Left lung (tissue), 10 donors: ENCODE data around the gene PARN. TPM values are rescaled to one million over a fixed set of nuclear protein-coding genes. Genes with fewer than 3 reads are reported as not detected.

Experiments used
- ATAC-seq: fragments of 200-7000 bp; cut with Tn5 transposase; one replicate; pipeline ENCODE4 v1.9.1; 2020; ENCODE audit warnings: moderate library complexity
- DNase-seq, 4 donors: peaks; one replicate each; pipeline ENCODE4 v3.0.0-alpha.2; 2013 to 2020
- H3K27ac ChIP-seq, 2 donors: fragments of 200-600 bp; sonication (generic) in 1 of 2; one replicate each; pipeline versions ENCODE4 v1.5.0 to v1.8.0; 2020 to 2021
- H3K27me3 ChIP-seq, 2 donors: fragments of 200-600 bp; sonication (generic) in 1 of 2; one replicate each; pipeline versions ENCODE4 v1.5.0 to v1.8.0; 2020 to 2021
- H3K36me3 ChIP-seq, 2 donors: fragments of 200-600 bp; sonication (generic) in 1 of 2; one replicate each; pipeline versions ENCODE4 v1.5.0 to v1.8.0; 2020 to 2021
- H3K4me1 ChIP-seq, 2 donors: fragments of 200-600 bp; one replicate each; pipeline ENCODE4 v1.8.0; 2021
- H3K4me3 ChIP-seq, 2 donors: fragments of 200-600 bp; sonication (generic) in 1 of 2; one replicate each; pipeline versions ENCODE4 v1.5.0 to v1.8.0; 2020 to 2021; ENCODE audit warnings: mild to moderate bottlenecking in 1 of 2
- H3K9me3 ChIP-seq, 2 donors: fragments of 200-600 bp; sonication (generic) in 1 of 2; one replicate each; pipeline versions ENCODE4 v1.5.0 to v1.8.0; 2020 to 2021
- intact Hi-C, 2 donors: fragments of 100-400 bp; cut with DNase I; formaldehyde crosslinking; loops; one replicate each; pipeline versions ENCODE4 v1.11.2 to v1.14.2; 2022
- polyA plus RNA-seq, 6 donors: library from polyadenylated mRNA; unstranded; fragments of 120-200 nt; gene quantifications; one replicate each; pipeline ENCODE4 v1.2.1, GENCODE V29; 2013; ENCODE audit not compliant: insufficient read length in 6 of 6
- total RNA-seq, 2 donors: library from RNA; stranded (reverse); fragmentation: NEBNext Ultra II Directional; extraction: Animal tissue kit (Norgen Biotek cat#: 25700); gene quantifications; one replicate each; pipeline ENCODE4 v1.2.1, GENCODE V29; 2021
- TF ChIP-seq, protein P1 (sequence below), 2 donors: fragments of 200-600 bp; sonication (generic) in 1 of 2; IDR thresholded peaks; one replicate each; pipeline versions ENCODE4 v1.5.0 to v1.8.0; 2021; ENCODE audit warnings: antibody characterized with exemption in 2 of 2
- donor health status: DM: no; HTN: yes; CAD: no.
- donor health status: DM: no; HTN: no; CAD: no.

The PARN gene
- total and polyA plus RNA-seq, 8 donors: 26.9 to 37.9 (median 27.7) TPM

DNA sequence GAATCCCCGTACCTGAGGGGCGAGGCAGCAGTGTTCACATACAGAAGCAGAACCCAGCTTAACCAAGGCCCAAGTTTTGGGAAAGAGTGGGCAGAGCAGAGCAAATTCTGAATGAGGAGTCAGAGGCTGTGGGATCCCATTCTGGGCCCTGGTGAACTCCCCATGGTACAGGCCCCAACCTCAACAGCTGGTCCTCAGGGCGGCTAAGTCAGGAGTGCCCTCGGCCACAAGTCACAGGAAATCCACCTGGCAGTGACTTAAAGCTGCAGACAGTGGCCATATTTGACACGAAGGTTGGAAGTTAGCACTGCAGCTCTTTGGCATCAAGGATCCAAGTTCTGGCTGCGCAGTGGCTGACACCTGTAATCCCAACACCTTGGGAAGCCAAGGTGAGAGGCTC lies 237.1 kb downstream of the PARN start:
- Histone ChIP-seq H3K9me3 (no peaks in the 10 kb centered on the region), H3K4me1 (no peaks in the 10 kb centered on the region), H3K27ac (no peak overlapping the region), H3K27me3 (no peaks in the 10 kb centered on the region), H3K36me3 (no peaks in the 10 kb centered on the region), H3K4me3 (no peak overlapping the region)
- TF ChIP-seq, protein P1, sequence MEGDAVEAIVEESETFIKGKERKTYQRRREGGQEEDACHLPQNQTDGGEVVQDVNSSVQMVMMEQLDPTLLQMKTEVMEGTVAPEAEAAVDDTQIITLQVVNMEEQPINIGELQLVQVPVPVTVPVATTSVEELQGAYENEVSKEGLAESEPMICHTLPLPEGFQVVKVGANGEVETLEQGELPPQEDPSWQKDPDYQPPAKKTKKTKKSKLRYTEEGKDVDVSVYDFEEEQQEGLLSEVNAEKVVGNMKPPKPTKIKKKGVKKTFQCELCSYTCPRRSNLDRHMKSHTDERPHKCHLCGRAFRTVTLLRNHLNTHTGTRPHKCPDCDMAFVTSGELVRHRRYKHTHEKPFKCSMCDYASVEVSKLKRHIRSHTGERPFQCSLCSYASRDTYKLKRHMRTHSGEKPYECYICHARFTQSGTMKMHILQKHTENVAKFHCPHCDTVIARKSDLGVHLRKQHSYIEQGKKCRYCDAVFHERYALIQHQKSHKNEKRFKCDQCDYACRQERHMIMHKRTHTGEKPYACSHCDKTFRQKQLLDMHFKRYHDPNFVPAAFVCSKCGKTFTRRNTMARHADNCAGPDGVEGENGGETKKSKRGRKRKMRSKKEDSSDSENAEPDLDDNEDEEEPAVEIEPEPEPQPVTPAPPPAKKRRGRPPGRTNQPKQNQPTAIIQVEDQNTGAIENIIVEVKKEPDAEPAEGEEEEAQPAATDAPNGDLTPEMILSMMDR (IDR thresholded peaks at IDR 0.05): no peak
- intact Hi-C loops: no loop called here
- ATAC-seq (no peak), DNase-seq (peak in 1 of 4 donors; percentile 18)

DNA sequence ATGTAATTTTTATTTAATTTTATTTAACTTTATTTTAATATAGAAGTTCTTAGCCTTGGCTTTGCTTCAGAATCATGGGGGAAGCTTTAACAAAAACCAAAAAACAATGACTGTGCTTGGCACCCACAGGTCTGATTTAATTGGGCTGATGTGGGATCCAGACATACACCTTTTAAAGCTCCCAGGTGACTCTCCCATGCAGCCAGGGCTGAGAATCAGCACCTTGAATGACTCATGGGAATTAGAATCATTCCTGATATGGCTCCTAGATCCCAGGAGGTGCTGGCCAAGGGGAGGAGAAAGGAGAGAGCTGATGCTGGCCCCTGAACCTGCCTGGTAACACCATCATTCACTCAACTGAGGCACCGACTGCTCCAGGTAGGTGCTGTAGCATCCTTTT lies 240.7 kb downstream of the PARN start:
- Histone ChIP-seq H3K4me3 (no peak overlapping the region), H3K9me3 (no peaks in the 10 kb centered on the region), H3K36me3 (no peaks in the 10 kb centered on the region), H3K27me3 (no peaks in the 10 kb centered on the region), H3K4me1 (no peaks in the 10 kb centered on the region), H3K27ac (no peak overlapping the region)
- TF ChIP-seq, protein P1 (IDR thresholded peaks at IDR 0.05): no peak
- intact Hi-C loops: no loop called here
- ATAC-seq (no peak), DNase-seq (no peak)

DNA sequence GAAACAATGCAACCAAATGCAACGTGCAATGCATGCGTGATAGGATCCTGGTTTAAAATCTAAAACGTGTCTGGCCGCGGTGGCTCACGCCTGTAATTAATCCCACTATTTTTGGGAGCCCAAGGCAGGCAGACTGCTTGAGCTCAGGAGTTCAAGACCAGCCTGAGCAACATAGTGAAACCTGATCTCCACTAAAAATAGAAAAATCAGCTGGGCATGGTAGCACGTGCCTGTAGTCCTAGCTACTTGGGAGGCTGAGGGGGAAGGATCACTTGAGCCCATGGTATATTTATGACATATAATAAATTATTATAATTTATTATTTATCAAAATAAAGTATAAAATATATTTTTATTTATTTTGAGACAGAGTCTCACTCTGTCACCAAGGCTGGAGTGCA lies 241.8 kb downstream of the PARN start:
- Histone ChIP-seq H3K36me3 (no peaks in the 10 kb centered on the region), H3K27me3 (no peaks in the 10 kb centered on the region), H3K9me3 (no peaks in the 10 kb centered on the region), H3K4me1 (no peaks in the 10 kb centered on the region), H3K4me3 (no peak overlapping the region), H3K27ac (no peak overlapping the region)
- DNase-seq (no peak), ATAC-seq (no peak)
- TF ChIP-seq, protein P1 (IDR thresholded peaks at IDR 0.05): no peak
- intact Hi-C loops: no loop called here

DNA sequence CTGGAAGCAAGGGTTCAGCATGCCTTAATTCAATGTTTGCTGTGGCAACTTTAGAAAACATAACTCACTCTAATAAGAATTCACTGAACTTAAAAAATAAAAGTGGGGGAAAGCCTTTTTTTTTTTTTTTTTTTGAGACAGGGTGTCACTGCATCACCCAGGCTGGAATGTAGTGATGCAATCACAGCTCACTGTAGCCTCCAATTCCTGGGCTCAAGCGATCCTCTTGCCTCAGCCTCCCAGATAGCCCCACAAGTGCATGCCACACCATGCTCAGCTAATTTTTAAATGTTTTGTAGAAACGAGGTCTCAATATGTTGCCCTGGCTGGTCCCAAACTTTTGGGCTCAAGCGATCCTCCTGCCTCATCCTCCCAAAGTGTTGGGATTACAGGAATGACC lies 243.9 kb downstream of the PARN start:
- Histone ChIP-seq H3K4me1 (no peaks in the 10 kb centered on the region), H3K27ac (no peak overlapping the region), H3K27me3 (no peaks in the 10 kb centered on the region), H3K36me3 (no peaks in the 10 kb centered on the region), H3K4me3 (no peak overlapping the region), H3K9me3 (no peaks in the 10 kb centered on the region)
- ATAC-seq: no peak
- intact Hi-C loops: no loop called here
- TF ChIP-seq, protein P1 (IDR thresholded peaks at IDR 0.05): no peak
- no peak for DNase-seq

Other genes starting within 250 kb of the PARN start
- 10 to 100 TPM; 74.3 to 76.2 TPM for gene BFAR, start 2.7 kb upstream of the PARN start, total RNA-seq
- 10 to 100 TPM; 55.5 to 70.1 (median 65.3) TPM for gene BFAR, start 2.7 kb upstream of the PARN start, polyA plus RNA-seq
- 10 to 100 TPM in 1 of 2 donors, 1 to 10 TPM in 1; 3.7 to 18.6 TPM for gene PLA2G10, start 64.0 kb upstream of the PARN start, total RNA-seq
- under 1 TPM; 0.20 to 0.70 (median 0.49) TPM for gene PLA2G10, start 64.0 kb upstream of the PARN start, polyA plus RNA-seq
- 1 to 10 TPM; 2.1 to 2.9 TPM for gene NPIPA3, start 73.2 kb upstream of the PARN start, total RNA-seq
- 10 to 100 TPM in 5 of 6 donors, 1 to 10 TPM in 1; 3.2 to 33.5 (median 21.2) TPM for gene NPIPA3, start 73.2 kb upstream of the PARN start, polyA plus RNA-seq
- 1 to 10 TPM; 3.2 to 4.8 TPM for gene NPIPA2, start 112.3 kb upstream of the PARN start, total RNA-seq
- gene NPIPA2, start 112.3 kb upstream of the PARN start, polyA plus RNA-seq: under 1 TPM in 1 of 6 donors, not detected in 5; 0.44 TPM
- gene NOMO1, start 203.5 kb upstream of the PARN start, total RNA-seq: 10 to 100 TPM; 88.6 to 96.5 TPM
- 10 to 100 TPM; 68.8 to 86.7 (median 75.2) TPM for gene NOMO1, start 203.5 kb upstream of the PARN start, polyA plus RNA-seq